Measurements from ENCODE around the gene NRSN1. TPM values are rescaled to one million over a fixed set of nuclear protein-coding genes. Genes with fewer than 3 reads are reported as not detected.

Gene NRSN1
- total and polyA plus RNA-seq, 2 experiments from 2014 or later: 0.68 to 1.5 TPM

DNA sequence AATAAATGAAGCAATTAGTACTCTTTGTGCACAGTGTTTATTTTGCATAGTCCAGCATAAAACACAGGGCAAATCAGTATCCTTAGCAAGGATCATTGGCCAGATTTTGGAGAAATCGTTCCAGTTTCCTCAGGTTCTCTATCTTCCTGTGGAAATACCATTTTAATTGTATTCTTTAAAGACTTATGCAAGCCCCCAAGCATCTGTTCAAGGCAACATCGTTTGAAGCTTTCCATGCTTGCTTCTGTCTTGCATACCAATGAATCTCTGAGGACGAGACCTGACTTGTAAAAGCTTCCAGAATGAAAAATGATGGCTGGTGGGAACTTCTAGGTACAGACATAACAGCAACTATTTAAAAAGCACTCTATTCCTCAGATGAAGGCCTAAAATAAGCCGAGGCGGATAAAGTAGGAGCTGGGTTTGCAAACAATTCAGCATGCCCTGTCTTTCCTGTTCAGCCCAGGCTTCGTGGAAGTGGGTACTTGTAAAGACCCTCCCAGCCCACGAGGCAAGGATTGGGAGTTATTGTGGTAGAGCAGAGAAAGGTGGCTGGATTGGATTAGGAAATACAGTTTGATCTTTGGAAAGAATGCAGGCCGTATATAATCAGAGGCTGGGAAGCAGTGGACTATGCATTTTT, 21.6 kb downstream of the NRSN1 start:
- Histone ChIP-seq H3K9me2 (ENCODE audit: insufficient read depth) (no peaks in the 10 kb centered on the region), H3K36me3 (ENCODE audit: insufficient read depth) (no peaks in the 10 kb centered on the region), H3K4me1 (ENCODE audit: insufficient read depth) (no peaks in the 10 kb centered on the region), H3K79me2 (replicated peaks; ENCODE audit: insufficient read depth) (no peaks in the 10 kb centered on the region), H2AFZ (no peak overlapping the region), H3K4me3 (no peak overlapping the region), H3F3A (replicated peaks; ENCODE audit: low read depth) (no peaks in the 10 kb centered on the region), H3K4me2 (no peak overlapping the region), H3K27me3 (ENCODE audit: insufficient read depth) (no peaks in the 10 kb centered on the region), H4K20me1 (replicated peaks; ENCODE audit: insufficient read depth) (no peaks in the 10 kb centered on the region), H3K27ac (ENCODE audit: low read depth) (no peak overlapping the region)
- Mint-ChIP-seq H3K27ac (no peak overlapping the region), H3K36me3 (ENCODE audit: low read depth) (no peaks in the 10 kb centered on the region), H3K27me3 (ENCODE audit: insufficient read depth, low read depth, poor library complexity) (no peaks in the 10 kb centered on the region), H3K9me3 (no peaks in the 10 kb centered on the region; the same call in 2 of the 3 replicates), H3K4me3 (no peak overlapping the region), H3K4me1 (no peaks in the 10 kb centered on the region)
- no peak for DNase-seq (ENCODE audit: low spot score)
- TF ChIP-seq ZNF114 (CRISPR knock-in tag; IDR thresholded peaks at IDR 0.05) (no peak), JUNB (IDR thresholded peaks at IDR 0.05; ENCODE audit: unreplicated experiment) (no peak), NANOG (IDR thresholded peaks at IDR 0.05; ENCODE audit: borderline replicate concordance) (no peak), EZH2phosphoT487 (IDR thresholded peaks at IDR 0.05; ENCODE audit: unreplicated experiment) (no peak), STAT1 (IDR thresholded peaks at IDR 0.05; ENCODE audit: unreplicated experiment) (no peak)
- TF ChIP-seq, protein P1, sequence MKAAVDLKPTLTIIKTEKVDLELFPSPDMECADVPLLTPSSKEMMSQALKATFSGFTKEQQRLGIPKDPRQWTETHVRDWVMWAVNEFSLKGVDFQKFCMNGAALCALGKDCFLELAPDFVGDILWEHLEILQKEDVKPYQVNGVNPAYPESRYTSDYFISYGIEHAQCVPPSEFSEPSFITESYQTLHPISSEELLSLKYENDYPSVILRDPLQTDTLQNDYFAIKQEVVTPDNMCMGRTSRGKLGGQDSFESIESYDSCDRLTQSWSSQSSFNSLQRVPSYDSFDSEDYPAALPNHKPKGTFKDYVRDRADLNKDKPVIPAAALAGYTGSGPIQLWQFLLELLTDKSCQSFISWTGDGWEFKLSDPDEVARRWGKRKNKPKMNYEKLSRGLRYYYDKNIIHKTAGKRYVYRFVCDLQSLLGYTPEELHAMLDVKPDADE (IDR thresholded peaks at IDR 0.05): no peak
- TF ChIP-seq, protein P2, sequence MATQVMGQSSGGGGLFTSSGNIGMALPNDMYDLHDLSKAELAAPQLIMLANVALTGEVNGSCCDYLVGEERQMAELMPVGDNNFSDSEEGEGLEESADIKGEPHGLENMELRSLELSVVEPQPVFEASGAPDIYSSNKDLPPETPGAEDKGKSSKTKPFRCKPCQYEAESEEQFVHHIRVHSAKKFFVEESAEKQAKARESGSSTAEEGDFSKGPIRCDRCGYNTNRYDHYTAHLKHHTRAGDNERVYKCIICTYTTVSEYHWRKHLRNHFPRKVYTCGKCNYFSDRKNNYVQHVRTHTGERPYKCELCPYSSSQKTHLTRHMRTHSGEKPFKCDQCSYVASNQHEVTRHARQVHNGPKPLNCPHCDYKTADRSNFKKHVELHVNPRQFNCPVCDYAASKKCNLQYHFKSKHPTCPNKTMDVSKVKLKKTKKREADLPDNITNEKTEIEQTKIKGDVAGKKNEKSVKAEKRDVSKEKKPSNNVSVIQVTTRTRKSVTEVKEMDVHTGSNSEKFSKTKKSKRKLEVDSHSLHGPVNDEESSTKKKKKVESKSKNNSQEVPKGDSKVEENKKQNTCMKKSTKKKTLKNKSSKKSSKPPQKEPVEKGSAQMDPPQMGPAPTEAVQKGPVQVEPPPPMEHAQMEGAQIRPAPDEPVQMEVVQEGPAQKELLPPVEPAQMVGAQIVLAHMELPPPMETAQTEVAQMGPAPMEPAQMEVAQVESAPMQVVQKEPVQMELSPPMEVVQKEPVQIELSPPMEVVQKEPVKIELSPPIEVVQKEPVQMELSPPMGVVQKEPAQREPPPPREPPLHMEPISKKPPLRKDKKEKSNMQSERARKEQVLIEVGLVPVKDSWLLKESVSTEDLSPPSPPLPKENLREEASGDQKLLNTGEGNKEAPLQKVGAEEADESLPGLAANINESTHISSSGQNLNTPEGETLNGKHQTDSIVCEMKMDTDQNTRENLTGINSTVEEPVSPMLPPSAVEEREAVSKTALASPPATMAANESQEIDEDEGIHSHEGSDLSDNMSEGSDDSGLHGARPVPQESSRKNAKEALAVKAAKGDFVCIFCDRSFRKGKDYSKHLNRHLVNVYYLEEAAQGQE (IDR thresholded peaks at IDR 0.05; ENCODE audit: unreplicated experiment): no peak
- TF ChIP-seq, protein P3, sequence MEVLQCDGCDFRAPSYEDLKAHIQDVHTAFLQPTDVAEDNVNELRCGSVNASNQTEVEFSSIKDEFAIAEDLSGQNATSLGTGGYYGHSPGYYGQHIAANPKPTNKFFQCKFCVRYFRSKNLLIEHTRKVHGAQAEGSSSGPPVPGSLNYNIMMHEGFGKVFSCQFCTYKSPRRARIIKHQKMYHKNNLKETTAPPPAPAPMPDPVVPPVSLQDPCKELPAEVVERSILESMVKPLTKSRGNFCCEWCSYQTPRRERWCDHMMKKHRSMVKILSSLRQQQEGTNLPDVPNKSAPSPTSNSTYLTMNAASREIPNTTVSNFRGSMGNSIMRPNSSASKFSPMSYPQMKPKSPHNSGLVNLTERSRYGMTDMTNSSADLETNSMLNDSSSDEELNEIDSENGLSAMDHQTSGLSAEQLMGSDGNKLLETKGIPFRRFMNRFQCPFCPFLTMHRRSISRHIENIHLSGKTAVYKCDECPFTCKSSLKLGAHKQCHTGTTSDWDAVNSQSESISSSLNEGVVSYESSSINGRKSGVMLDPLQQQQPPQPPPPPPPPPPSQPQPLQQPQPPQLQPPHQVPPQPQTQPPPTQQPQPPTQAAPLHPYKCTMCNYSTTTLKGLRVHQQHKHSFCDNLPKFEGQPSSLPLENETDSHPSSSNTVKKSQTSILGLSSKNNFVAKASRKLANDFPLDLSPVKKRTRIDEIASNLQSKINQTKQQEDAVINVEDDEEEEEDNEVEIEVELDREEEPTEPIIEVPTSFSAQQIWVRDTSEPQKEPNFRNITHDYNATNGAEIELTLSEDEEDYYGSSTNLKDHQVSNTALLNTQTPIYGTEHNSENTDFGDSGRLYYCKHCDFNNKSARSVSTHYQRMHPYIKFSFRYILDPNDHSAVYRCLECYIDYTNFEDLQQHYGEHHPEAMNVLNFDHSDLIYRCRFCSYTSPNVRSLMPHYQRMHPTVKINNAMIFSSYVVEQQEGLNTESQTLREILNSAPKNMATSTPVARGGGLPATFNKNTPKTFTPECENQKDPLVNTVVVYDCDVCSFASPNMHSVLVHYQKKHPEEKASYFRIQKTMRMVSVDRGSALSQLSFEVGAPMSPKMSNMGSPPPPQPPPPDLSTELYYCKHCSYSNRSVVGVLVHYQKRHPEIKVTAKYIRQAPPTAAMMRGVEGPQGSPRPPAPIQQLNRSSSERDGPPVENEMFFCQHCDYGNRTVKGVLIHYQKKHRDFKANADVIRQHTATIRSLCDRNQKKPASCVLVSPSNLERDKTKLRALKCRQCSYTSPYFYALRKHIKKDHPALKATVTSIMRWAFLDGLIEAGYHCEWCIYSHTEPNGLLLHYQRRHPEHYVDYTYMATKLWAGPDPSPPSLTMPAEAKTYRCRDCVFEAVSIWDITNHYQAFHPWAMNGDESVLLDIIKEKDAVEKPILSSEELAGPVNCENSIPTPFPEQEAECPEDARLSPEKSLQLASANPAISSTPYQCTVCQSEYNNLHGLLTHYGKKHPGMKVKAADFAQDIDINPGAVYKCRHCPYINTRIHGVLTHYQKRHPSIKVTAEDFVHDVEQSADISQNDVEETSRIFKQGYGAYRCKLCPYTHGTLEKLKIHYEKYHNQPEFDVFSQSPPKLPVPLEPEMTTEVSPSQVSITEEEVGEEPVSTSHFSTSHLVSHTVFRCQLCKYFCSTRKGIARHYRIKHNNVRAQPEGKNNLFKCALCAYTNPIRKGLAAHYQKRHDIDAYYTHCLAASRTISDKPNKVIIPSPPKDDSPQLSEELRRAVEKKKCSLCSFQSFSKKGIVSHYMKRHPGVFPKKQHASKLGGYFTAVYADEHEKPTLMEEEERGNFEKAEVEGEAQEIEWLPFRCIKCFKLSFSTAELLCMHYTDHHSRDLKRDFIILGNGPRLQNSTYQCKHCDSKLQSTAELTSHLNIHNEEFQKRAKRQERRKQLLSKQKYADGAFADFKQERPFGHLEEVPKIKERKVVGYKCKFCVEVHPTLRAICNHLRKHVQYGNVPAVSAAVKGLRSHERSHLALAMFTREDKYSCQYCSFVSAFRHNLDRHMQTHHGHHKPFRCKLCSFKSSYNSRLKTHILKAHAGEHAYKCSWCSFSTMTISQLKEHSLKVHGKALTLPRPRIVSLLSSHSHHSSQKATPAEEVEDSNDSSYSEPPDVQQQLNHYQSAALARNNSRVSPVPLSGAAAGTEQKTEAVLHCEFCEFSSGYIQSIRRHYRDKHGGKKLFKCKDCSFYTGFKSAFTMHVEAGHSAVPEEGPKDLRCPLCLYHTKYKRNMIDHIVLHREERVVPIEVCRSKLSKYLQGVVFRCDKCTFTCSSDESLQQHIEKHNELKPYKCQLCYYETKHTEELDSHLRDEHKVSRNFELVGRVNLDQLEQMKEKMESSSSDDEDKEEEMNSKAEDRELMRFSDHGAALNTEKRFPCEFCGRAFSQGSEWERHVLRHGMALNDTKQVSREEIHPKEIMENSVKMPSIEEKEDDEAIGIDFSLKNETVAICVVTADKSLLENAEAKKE (CRISPR knock-in tag; IDR thresholded peaks at IDR 0.05): no peak
- ATAC-seq: no peak
